ENCODE measurements around the gene SOX13.
A peak's percentile ranks its signal among the peaks of the same experiment; 100 is the strongest.

Gene SOX13

DNA sequence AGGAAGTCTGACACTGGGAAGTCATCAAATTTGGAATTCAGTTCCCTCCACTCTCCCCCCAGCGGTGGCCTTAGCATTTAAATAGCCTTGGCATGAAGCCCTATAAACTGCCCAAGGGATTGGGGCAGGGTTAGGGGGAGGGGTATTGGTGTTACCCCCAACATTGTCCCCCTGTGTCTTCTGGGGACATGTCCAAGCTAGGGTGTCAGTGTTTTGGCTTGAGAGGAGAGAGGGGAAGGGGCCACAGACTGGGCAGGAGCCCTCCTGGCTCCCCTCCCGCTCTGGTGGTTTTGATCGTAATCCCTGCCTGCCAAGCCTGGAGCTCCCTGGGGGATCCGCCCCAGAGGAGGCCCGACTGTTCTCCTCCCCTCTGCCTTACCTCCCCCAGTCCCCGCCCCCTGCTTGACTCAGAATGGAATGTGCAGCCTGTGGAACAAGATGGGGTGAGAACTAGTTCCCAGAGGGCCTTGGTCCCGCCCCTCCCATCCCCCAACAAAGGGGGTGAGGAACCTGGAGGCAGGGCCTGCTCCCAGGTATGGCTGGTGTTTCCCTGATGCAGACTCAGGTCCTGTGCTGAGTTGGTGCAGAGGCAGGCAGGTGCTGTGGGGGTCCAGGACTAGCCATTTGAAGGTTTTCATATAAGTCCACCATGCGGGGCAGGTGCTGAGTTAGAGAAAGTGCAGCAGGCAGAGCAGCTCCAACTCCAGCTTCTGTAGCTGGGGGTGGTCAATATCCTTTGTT lies 7.4 kb downstream of the SOX13 start:
- peak overlapping the region; percentile 42 for H3K4me3 ChIP-seq (ENCODE audit: low read length)
- H3K9ac ChIP-seq (ENCODE audit: low read length): peak overlapping the region; percentile 27
- no peaks in the 10 kb centered on the region for H3K36me3 ChIP-seq (ENCODE audit: control insufficient read depth, low read depth, low read length)
- H3K27me3 ChIP-seq (ENCODE audit: control insufficient read depth, insufficient read depth, low read length): no peaks in the 10 kb centered on the region
- H3K4me1 ChIP-seq (ENCODE audit: control insufficient read depth, low read depth, low read length): peaks cover 87% of the 10 kb centered on the region
- no peaks in the 10 kb centered on the region for H3K9me3 ChIP-seq (ENCODE audit: control insufficient read depth, low read depth, low read length)
- H3K27ac ChIP-seq (ENCODE audit: low read length): peak overlapping the region; percentile 74

DNA sequence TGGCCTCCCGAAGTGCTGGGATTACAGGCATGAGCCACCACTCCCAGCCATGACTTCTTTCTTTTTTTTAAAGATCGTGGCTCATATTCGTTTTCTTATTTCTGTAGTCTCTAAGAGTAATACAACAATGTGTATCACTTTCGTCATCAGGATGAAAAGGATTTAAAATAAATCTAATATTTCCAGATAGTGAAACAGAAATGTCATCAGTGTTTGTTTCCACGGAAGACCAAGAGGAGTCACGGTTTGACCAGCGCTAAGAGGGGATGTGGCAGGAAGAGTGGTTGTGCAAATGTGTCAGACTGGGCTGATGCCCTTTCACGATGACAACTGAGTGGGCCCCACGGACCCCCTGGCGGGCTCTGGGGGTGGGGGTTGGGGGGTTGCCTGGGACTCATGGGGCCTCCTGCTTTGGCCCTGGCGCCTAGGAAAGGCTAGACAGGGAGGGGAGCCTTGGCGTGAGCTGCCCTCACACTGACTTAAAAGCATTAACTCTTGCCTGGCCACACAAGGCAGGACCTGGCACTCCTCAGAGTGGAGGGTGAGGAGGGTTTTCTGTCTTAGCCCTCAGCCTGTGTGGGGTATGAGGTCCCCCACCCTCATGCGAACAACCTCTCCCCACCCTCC lies 8.4 kb downstream of the SOX13 start:
- H3K27me3 ChIP-seq (ENCODE audit: control insufficient read depth, insufficient read depth, low read length): no peaks in the 10 kb centered on the region
- H3K27ac ChIP-seq (ENCODE audit: low read length): peak overlapping the region; percentile 50
- no peak overlapping the region for H3K4me3 ChIP-seq (ENCODE audit: low read length)
- no peaks in the 10 kb centered on the region for H3K36me3 ChIP-seq (ENCODE audit: control insufficient read depth, low read depth, low read length)
- peak overlapping the region; percentile 21 for H3K9ac ChIP-seq (ENCODE audit: low read length)
- H3K4me1 ChIP-seq (ENCODE audit: control insufficient read depth, low read depth, low read length): peaks cover 79% of the 10 kb centered on the region
- no peaks in the 10 kb centered on the region for H3K9me3 ChIP-seq (ENCODE audit: control insufficient read depth, low read depth, low read length)

DNA sequence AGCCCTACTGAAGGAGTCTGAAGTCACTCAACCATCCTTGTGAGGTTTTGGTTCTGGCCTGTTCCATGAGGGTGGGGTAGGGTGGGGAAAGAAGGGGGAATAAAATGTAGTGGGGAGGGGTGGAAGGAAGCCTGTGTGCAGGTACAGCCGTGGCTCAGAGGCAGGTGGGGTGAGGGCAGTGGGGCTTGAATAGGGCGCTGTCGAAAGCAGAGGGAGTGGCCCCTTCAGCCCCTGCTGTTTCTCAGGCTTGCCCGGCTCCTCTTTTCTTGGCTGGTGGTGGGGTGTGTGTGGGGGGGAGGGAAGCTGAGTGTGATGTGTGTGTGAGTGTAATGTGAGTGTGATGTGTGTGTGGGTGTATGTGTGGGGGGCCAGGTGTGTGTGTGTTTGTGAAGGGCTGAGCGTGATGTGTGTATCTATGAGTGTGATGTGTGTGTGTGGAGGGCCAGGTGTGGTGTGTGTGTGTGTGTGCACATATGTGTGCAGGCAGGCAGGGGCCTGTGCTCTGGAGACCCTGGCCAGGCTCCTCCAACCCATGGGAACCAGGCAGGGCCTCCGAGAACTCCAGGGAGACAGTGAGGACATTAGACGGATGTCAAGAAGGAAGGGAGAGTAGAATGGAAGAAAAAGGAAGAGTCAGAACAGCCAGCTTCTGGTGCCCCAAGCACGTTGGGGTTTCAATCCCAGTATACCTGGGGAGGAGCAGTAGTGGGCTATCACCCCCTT lies 9.0 kb downstream of the SOX13 start:
- peaks cover 72% of the 10 kb centered on the region for H3K4me1 ChIP-seq (ENCODE audit: control insufficient read depth, low read depth, low read length)
- H3K9ac ChIP-seq (ENCODE audit: low read length): no peak overlapping the region
- no peaks in the 10 kb centered on the region for H3K27me3 ChIP-seq (ENCODE audit: control insufficient read depth, insufficient read depth, low read length)
- no peaks in the 10 kb centered on the region for H3K9me3 ChIP-seq (ENCODE audit: control insufficient read depth, low read depth, low read length)
- H3K4me3 ChIP-seq (ENCODE audit: low read length): no peak overlapping the region
- no peak overlapping the region for H3K27ac ChIP-seq (ENCODE audit: low read length)
- no peaks in the 10 kb centered on the region for H3K36me3 ChIP-seq (ENCODE audit: control insufficient read depth, low read depth, low read length)

DNA sequence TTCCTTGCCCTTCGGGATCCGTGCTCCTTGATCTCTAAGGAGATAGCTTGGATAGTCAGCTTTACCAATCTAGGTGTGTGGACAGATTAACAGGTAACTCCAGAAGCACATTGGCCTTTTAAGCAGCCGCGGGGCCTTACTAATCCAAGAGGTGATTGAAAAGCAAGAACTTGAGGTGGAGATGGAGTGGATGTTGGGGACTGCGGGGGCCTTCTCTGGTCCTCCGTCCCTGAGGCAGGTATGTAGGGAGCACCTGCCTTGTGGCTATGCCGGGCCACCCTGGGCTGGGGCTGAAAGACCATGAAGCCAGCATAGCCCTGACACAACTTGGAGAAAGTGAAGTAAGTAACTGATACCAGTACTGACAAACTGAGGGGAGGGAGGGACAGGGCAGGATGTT lies 10.6 kb downstream of the SOX13 start:
- H3K27ac ChIP-seq (ENCODE audit: low read length): no peak overlapping the region
- H3K9ac ChIP-seq (ENCODE audit: low read length): peak overlapping the region; percentile 0

DNA sequence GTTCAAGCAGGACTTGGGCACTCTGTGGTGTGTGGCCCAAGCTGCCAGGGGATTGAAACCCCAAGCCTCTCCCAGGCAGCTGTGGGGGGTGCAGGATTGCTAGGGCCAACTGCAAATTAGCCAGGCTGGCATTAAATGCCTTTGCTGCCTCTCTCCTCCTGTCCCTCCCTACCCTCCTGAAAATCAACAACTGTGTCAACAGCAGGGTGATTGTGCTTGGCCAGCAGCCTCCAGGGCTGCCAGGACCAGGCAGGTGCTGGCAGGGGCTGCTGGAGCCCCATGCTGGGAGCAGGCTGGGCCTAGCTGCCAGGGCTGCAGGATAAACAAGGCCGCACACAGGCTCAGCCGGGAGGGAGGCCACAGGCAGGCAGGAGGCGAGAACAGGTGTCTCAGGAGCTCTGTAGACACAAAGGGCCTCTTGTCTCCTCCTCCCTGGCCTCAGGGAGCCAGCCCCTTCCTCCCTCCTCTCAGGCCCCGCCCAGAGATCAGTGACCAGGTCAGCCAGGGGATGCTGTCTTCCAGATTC lies 11.4 kb downstream of the SOX13 start:
- peaks cover 74% of the 10 kb centered on the region for H3K4me1 ChIP-seq (ENCODE audit: control insufficient read depth, low read depth, low read length)
- no peak overlapping the region for H3K27ac ChIP-seq (ENCODE audit: low read length)

More for the DNA sequence above, 10.6 kb downstream of the SOX13 start:
- Histone ChIP-seq H3K9me3 (ENCODE audit: control insufficient read depth, low read depth, low read length) (no peaks in the 10 kb centered on the region), H3K36me3 (ENCODE audit: control insufficient read depth, low read depth, low read length) (no peaks in the 10 kb centered on the region), H3K27me3 (ENCODE audit: control insufficient read depth, insufficient read depth, low read length) (no peaks in the 10 kb centered on the region), H3K4me1 (ENCODE audit: control insufficient read depth, low read depth, low read length) (peaks cover 71% of the 10 kb centered on the region), H3K4me3 (ENCODE audit: low read length) (no peak overlapping the region)

DNA sequence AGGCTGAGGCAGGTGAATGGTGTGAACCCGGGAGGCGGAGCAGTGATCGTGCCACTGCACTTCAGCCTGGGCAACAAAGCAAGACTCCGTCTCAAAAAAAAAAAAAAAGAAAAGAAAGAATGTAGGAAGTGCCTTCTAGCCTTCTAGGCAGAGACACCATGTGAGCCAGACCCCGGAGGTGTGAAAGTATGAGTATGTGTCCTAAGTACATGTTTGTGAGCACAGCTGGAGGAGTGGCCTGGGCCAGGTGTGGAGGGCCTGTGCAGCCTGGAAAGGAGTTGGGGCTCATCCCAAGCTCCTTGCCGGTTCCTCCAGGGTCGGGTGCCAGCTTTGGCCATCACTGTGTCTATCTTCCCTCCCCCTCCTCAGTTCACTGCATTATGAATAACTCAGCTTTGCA lies 13.0 kb downstream of the SOX13 start:
- Histone ChIP-seq H3K36me3 (ENCODE audit: control insufficient read depth, low read depth, low read length) (no peaks in the 10 kb centered on the region), H3K4me3 (ENCODE audit: low read length) (no peak overlapping the region), H3K27ac (ENCODE audit: low read length) (no peak overlapping the region), H3K27me3 (ENCODE audit: control insufficient read depth, insufficient read depth, low read length) (no peaks in the 10 kb centered on the region), H3K9me3 (ENCODE audit: control insufficient read depth, low read depth, low read length) (no peaks in the 10 kb centered on the region), H3K4me1 (ENCODE audit: control insufficient read depth, low read depth, low read length) (peaks cover 75% of the 10 kb centered on the region), H3K9ac (ENCODE audit: low read length) (no peak overlapping the region)

More for the DNA sequence above, 11.4 kb downstream of the SOX13 start:
- no peak overlapping the region for H3K4me3 ChIP-seq (ENCODE audit: low read length)
- H3K9me3 ChIP-seq (ENCODE audit: control insufficient read depth, low read depth, low read length): no peaks in the 10 kb centered on the region
- H3K27me3 ChIP-seq (ENCODE audit: control insufficient read depth, insufficient read depth, low read length): no peaks in the 10 kb centered on the region
- no peaks in the 10 kb centered on the region for H3K36me3 ChIP-seq (ENCODE audit: control insufficient read depth, low read depth, low read length)
- peak overlapping the region; percentile 0 for H3K9ac ChIP-seq (ENCODE audit: low read length)

DNA sequence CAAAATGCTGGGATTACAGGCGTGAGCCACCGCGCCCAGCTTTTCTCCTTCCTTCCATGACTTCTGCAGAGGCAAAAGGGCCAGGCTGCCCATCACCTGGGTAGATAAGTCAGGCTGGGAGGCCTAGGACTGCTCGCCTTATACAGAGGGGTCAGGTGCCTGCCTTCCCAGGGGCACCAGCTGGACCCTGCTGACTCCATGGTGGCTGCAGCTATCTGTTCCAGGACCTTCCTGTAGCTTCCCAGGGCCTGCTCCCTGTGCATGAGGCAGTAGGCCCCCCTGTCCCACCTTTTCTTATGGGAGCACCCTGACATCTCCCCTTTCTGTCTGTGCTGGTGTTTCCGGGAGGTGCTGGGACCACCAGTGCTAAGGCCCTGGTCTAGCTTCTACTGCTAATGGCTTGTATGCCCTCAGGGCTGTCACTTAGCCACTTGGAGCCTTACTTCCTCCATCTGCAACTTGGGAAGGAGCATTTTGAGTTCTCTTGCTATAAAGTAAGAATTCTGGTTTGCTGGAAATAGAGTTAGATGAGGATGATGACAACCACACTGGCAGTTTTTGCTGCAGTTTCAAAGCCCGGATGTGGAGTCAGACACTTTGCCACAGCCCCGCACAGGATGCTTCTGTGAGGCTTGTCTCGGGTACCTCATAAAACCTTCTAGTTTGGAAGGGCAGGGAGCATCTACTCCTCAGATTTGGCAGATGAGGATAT lies 14.4 kb downstream of the SOX13 start:
- H3K27ac ChIP-seq (ENCODE audit: low read length): no peak overlapping the region
- H3K4me3 ChIP-seq (ENCODE audit: low read length): no peak overlapping the region
- H3K9ac ChIP-seq (ENCODE audit: low read length): no peak overlapping the region
- H3K36me3 ChIP-seq (ENCODE audit: control insufficient read depth, low read depth, low read length): no peaks in the 10 kb centered on the region
- peaks cover 70% of the 10 kb centered on the region for H3K4me1 ChIP-seq (ENCODE audit: control insufficient read depth, low read depth, low read length)
- no peaks in the 10 kb centered on the region for H3K9me3 ChIP-seq (ENCODE audit: control insufficient read depth, low read depth, low read length)
- no peaks in the 10 kb centered on the region for H3K27me3 ChIP-seq (ENCODE audit: control insufficient read depth, insufficient read depth, low read length)

DNA sequence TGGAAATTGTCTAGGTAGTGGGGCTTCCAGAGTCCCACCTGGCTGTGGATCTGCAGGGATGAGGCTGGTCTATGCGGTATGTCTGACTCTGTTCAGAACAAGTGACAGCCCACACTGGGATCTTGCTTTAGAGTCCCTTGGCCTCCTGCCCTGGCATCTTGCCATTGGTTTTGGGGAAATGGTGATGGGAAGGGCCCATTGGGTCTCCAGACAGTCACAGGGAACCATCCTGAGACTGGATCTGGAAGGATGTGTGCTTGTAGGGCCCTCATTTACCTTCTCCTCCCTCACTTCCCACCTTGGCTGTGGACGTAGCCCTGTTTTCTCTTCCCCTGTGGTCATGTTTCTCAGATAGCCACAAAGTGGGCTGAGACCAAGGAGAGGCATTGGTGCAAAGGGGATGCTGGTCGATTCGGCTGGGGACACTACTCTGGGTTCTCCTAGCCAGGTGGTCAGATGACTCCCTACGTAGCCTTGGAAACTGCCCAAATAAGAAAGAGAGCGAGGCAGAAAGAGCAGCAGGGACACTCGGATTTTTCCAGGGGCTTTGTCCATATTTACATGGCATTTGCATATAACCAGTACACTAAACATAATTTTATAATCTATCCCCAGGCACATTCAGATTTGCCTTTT lies 15.1 kb downstream of the SOX13 start:
- no peaks in the 10 kb centered on the region for H3K27me3 ChIP-seq (ENCODE audit: control insufficient read depth, insufficient read depth, low read length)
- peaks cover 70% of the 10 kb centered on the region for H3K4me1 ChIP-seq (ENCODE audit: control insufficient read depth, low read depth, low read length)
- no peak overlapping the region for H3K27ac ChIP-seq (ENCODE audit: low read length)
- no peak overlapping the region for H3K4me3 ChIP-seq (ENCODE audit: low read length)
- no peaks in the 10 kb centered on the region for H3K36me3 ChIP-seq (ENCODE audit: control insufficient read depth, low read depth, low read length)
- H3K9ac ChIP-seq (ENCODE audit: low read length): no peak overlapping the region
- no peaks in the 10 kb centered on the region for H3K9me3 ChIP-seq (ENCODE audit: control insufficient read depth, low read depth, low read length)

DNA sequence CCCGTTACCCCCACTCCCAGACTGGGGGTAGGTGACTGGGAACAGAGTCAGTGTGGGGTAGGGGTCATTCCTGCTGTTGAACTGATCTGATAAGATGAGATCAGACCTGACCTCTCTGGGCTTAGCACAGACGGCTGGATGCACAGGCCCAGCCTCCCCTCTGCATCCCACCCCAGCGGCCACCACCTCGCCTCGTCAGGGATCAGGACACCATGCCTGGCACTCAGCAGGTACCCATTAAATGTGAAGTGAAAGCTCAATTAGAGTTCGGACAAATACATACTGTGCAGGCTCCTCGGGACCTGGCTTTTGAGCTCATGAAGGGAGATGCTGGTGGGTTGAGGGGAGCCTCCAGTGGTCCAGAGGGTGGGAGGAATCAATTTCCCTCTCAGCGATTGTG lies 15.7 kb downstream of the SOX13 start:
- Histone ChIP-seq H3K36me3 (ENCODE audit: control insufficient read depth, low read depth, low read length) (no peaks in the 10 kb centered on the region), H3K27ac (ENCODE audit: low read length) (no peak overlapping the region), H3K4me3 (ENCODE audit: low read length) (no peak overlapping the region), H3K9ac (ENCODE audit: low read length) (no peak overlapping the region), H3K27me3 (ENCODE audit: control insufficient read depth, insufficient read depth, low read length) (no peaks in the 10 kb centered on the region), H3K9me3 (ENCODE audit: control insufficient read depth, low read depth, low read length) (no peaks in the 10 kb centered on the region), H3K4me1 (ENCODE audit: control insufficient read depth, low read depth, low read length) (peaks cover 70% of the 10 kb centered on the region)

DNA sequence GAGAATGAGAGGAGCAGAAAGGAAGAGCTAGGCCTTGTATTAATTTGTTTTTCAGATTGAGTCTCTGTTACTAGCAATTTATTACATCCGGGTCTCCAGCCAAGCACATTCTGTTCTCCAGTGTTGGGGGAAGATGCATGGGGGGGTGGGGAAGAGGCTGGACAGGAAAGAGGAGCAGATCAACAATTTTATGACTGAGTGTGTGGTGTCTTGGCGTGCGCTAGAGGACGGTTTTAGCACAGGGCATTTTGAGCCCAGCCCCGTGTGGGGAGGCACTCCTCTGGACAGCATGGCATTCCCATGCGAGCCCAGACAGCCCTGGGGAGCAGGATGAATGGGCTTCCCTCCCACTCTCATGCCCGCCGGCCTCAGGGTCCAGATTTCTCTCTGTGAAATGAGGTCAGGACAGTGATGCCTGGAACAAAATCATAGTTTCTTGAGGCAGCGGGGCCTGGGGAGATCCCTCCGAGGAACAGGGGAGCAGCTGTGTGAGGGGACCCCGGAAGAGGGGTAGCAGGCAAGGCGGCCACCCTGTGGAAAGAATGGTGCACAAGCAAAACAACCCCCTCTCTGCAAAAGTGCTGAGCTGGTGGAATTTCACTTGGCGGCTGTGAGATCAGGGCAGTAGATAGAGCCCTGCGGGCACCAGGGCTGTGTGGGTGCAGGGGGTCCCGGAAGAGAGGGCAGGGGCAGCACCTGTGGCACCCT lies 16.3 kb downstream of the SOX13 start:
- H3K9ac ChIP-seq (ENCODE audit: low read length): no peak overlapping the region
- no peaks in the 10 kb centered on the region for H3K27me3 ChIP-seq (ENCODE audit: control insufficient read depth, insufficient read depth, low read length)
- H3K4me1 ChIP-seq (ENCODE audit: control insufficient read depth, low read depth, low read length): peaks cover 70% of the 10 kb centered on the region
- no peaks in the 10 kb centered on the region for H3K9me3 ChIP-seq (ENCODE audit: control insufficient read depth, low read depth, low read length)
- H3K36me3 ChIP-seq (ENCODE audit: control insufficient read depth, low read depth, low read length): no peaks in the 10 kb centered on the region
- no peak overlapping the region for H3K4me3 ChIP-seq (ENCODE audit: low read length)
- H3K27ac ChIP-seq (ENCODE audit: low read length): no peak overlapping the region
